Stimulated activated CD8-positive, alpha-beta memory T cell treated with anti-CD3 and anti-CD28 coated beads, Interleukin-2, amount 100 ng/mL, for 48 hours (primary cell): Measurements from ENCODE around the gene NMD3.
"Not testable (repeated sequence)": the region's sequence is repeated elsewhere in the genome, so short reads cannot be mapped to it uniquely, and the experiment has no call there.

ENCODE experiments used
- DNase-seq, 2 donors: peaks; one replicate each; pipeline ENCODE4 v3.0.0-alpha.2; 2020; ENCODE audit warnings: low read depth in 2 of 2

NMD3 gene

DNA sequence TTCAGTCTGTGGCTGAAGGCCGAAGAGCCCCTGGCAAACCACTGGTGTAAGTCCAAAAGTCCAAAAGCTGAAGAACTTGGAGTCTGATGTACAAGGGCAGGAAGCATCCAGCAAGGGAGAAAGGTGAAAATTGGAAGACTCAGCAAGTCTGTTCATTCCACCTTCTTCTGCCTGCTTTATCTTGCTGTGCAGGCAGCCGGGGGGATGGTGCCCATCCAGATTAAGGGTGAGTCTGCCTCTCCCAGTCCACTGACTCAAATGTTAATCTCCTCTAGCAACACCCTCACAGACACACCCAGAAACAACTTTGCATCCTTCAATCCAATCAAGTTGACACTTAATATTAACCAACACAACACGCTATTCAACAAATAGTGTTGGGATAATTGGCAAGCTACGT, 61.3 kb downstream of the NMD3 start:
- not testable (repeated sequence) for DNase-seq

DNA sequence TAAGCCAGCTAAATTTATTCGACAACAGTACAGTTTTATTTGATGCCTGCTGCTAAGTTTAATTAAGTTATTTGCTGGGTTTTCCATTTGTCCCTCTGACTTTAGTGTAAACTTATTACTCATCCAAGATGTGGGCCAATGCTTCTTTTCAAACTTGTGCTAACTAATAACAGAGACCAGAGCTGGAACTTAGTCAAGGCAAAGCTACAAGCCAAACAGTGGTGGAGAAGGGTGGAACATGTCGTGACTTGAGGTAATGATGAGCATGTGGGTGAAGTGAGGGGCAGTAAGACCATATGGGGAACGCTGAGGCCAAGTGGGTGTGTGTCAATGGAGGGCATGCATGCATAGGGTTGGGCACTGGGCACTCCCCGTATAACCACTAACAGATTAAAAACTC, 63.9 kb downstream of the NMD3 start:
- DNase-seq = no peak

DNA sequence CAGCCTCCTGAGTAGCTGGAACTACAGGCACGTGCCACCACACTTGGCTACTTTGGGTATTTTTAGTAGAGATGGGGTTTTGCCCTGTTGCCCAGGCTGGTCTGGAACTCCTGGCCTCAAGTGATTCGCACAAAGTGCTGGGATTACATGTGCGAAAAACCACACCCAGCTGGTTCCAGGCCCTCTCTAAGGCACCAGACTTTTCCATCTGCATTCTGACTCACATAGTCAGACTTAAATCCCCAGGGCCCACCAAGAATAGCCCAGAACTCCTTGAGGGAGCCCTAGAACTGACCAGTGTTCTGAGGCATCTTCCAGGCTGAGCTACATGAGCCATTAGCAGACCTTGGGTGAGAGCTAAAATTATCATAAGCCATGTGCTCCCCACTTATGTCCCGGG, 68.1 kb downstream of the NMD3 start:
- DNase-seq = no peak

DNA sequence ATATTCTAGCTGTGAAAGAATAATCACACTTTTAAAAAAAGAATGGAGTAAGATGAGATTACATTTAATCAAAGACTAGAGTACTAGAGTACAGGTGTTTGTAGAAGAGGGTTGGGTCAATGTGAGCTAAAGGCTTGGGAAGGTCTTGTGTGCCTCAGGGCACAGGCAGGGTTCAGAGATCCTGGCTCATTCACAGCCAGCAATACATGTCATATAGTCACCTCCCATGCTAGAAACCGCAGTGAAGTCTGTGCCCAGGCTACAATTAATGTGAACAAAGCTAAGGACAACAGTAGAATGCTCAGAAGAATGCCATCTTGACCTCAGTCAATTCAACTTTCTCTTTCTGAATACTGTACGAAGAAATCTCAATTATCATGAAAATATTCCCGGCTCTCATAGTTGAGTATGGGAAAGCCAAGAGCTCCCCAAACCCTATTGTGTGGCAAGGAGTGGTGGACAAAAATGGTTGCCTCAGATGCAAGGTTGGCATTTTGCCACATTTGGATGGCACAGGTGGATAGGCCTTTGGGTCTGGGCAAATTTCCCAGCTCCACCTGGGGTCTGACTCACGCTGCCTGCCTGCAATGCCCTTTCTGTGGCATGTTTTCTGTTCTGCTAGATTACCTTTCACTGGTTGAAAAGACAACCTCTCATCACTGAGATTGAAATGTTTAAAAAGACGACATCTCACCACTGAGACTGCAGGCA, 70.2 kb downstream of the NMD3 start:
- DNase-seq = no peak

DNA sequence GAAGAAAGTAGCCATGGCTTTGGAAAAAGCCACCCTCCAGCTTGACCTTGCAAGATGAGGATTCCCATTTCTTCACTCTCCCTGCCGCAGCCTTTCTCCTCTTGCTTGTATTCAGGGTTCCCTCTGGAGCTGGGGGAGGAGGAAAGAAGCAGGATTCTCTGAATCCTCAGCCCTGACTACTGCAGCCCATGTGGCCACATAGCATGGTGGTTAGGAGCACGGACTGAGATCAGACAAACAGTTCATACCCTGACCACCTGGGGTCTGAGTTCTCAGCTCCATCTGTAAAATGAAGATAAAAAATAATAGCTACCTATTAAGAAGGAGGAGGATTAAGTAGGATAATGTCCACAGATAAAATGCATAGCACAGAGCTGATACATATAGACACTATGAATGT, 72.3 kb downstream of the NMD3 start:
- no peak for DNase-seq

DNA sequence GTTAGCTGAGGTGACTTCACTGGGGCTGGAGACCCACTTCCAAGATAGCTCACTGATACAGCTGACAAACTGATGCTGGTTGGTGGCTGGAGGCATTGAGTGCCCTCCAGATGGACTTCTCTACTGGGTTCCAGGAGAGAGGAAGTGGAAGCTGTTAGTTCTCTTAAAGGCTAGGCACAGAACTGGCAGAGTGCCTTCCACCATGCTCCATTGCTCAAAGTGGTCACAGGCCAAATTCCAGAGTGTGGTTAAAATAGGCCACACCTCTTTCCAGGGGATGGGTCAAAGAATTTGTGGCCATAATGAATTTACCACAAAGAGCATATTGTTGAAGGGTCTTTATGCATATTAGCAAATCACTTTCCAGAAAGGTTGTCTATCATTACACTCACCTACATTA, 74.2 kb downstream of the NMD3 start:
- DNase-seq = no peak

DNA sequence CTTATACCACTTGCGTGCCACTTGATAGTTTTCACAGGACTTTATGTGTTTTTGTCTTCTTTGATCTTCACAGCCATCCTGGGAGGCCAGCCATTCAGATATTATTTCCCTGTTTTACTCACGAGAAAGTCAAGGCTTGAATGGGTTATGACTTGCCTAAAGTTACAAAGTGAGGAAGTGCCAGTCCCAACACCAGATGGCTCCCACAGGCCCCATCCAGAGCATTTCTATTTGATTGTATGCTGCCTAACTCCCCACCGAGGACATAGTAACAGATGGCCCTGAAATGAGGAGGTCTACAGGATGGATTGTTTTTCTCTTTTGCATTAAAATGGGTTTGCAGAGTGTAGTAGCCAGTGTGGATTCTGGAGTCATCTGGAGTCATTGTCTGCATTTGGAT, 75.7 kb downstream of the NMD3 start:
- no peak for DNase-seq
